Ammon's horn (tissue), 1 donor: ENCODE results near the gene HPDL.

Source experiments
- DNase-seq: peaks from one replicate; pipeline ENCODE4 v3.0.0-alpha.2; 2016; ENCODE audit warnings: low spot score

Gene HPDL

GRCh38 chr1:45322486-45323040, 4.1 kb upstream of the HPDL start:
- DNase-seq = no peak

DNA sequence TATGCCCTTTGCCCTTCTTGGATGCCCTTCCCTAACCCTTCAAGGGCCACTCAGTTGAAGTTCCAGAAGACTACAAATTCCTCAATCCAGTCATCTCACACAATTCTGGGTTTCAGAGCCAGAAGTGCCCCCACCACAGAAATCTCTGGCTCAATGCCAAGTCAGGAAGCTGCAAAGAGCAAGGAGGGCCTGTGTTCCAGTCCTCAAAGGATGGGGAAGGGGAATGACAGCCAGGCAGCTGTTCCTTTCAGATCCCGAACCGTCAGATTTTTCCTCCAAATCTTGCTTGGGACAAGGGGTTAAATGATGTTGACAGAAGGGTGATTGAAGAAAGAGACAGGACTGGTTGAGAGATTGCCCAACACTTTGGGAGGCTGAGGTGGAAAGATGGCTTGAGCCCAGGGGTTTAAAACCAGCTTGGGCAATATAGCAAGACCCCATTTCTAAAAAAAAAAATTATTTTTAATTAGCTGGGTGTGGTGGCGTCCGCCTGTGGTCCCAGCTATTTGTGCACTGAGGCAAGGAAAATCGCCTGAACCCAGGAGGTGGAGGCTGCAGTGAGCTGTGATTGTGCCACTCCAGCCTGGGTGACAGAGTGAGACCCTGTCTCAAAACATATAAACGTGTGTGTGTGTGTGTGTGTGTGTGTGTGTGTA, 716 bp upstream of the HPDL start:
- DNase-seq = no peak

GRCh38 chr1:45327644-45328515, 1.2 kb downstream of the HPDL start:
- no peak for DNase-seq

GRCh38 chr1:45328680-45329079, 2.0 kb downstream of the HPDL start:
- no peak for DNase-seq

DNA sequence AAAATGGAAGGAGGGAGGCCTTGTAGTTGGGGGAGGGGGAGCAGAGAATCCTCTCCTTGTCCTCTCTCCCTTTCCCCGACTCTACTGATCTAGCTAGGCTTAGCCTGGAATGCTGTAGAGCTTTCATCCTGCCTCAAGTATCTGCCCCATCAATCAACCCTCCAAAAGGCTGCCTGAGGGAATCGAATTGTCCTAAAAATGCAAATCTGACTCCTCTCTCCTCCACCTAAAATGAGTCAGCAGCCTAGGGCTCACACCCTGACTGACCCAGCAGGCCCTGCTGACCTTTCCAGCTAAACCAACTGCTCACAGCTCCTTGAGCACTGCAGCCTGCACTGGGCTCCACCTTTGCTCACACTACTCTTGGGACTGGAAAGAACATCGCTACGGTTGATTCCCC, 2.8 kb downstream of the HPDL start:
- DNase-seq = no peak

- no peak for DNase-seq
These were observed 5.0 kb downstream of the HPDL start for GRCh38 chr1:45331436-45332345.

- no peak for DNase-seq
These were observed 5.6 kb downstream of the HPDL start for GRCh38 chr1:45332346-45332720.

DNA sequence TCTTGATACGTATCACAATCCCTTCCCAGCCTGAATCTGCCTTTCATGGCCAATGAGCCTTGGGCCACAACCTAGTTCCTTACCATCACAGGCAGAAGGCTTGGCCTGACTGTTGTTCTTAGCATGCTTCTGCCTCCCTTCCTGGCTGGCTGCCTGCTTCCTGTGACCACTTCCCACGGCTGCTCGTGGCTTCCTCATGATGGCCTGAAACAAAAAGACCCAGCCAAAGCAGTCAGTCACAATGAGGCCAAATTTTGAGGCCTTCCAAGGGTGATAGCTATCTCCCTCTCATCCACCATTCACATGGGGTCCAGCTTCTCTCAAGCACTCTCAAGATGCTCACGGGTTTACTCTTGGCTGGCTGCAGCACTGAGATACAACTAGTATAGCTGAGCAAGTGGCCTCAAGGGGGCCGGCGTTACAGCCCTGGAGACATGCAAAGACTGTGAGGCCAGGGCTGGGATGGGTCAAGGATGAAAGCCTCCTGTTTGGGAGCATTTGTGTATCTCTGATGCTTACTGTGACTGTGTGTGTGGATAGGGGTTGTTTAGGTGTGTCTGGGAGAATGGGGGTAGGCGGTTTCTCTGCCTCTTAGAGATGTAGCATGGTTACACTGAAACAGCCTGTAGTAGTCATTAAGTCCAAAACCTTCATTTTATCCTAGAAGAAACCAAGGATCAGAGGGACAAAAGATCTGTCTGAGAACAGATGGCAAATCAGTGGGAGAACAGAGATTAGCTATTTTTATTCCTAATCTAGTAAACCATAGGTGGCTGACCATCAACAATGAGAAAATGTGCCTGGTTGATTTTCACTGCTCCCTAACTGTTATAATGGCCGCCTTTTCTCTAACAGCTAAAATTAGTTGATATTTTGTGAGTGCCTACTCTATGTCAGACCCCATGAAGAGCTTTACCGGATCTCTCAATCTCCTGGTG, 7.9 kb downstream of the HPDL start:
- DNase-seq = peak; percentile 71

DNA sequence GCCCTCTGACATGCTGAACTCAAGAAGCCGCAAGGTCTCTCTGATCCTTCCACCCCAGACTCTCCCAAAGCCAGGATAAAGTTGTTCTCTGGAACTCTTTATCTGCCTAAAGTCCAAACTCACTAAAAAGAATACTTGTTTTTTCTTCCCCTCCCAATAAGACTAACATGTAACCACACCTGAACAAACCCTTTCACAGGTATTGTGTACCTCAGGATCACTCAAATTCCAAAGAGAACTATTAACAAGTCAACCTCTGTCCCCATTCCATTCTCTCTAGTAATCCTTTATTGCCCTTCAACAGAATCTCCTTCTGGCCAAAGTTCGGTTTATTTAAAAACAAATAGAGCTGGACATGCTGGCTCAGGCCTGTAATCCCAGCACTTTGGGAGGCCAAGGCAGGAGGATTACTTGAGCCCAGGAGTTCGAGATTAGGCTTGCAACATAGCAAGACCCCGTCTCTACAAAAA, 9.2 kb downstream of the HPDL start:
- no peak for DNase-seq

DNA sequence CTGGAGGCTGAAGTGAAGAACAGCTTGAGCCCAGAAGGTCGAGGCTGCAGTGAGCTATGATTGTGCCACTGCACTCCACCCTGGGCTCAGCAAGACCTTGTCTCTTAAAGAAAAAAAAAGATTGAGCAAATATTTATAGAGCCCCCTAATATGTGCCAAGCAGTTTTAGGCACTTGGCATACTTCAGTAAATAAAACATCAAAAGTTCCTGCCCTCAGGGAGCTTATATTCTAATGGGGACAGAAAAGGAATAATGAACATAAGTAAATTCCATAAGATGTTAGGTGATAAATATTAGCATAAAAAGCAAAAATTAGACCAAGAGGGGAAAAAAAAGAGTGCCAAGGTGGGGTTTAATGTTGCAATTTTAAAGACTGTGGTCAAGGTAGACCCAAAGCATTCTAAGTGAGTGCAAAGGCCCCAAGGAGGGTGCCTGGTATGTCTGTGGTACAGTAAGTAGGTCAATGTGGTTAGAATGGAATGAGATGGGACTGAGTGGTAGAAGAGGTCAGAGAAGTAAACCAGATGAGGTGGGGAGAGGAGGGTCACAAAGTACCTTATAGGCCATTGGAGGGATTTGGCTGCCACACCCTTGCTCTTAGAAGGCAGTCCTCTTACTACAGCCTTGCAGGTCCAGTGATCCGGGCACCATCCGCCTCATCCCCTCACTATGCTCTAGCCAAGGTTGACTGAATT, 11.1 kb downstream of the HPDL start:
- no peak for DNase-seq

GRCh38 chr1:45339789-45340558, 13.3 kb downstream of the HPDL start, which contains the start of the genes MUTYH and TOE1:
Gene MUTYH, minus strand, starts transcription at chr1:45340440. Its CDS starts 5,935 bp downstream, at chr1:45334505.
Gene TOE1, plus strand, starts transcription at chr1:45340170. Its CDS starts 83 bp downstream, at chr1:45340253.
- peak; percentile 94 for DNase-seq

DNA sequence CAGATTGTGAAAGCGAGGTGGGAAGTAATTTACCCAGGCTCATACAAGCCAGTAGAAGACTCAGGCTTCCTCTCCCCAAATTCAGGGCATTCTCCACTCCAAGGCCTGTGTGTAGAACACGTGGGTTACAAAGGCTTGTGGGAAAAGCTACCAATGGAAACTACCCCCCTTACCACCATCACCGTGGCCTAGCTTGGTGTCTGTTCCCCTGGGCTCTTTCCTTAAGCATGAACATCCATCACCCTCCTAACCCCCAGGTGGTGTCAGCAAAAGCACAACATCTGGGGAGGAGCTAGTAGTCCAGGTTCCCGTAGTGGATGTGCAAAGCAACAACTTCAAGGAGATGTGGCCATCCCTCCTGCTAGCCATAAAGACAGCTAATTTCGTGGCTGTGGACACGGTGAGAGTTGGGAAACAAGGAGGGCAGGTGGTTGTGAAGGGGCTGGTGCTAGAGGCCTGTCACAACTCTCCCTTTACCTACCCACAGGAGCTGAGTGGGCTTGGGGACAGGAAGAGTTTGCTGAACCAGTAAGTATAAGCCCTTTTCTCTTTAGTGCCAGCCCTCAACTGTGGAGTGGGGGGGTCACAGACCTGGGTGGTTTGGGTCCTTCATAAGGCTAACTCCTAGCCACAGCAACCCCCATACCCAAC, 14.2 kb downstream of the HPDL start:
- no peak for DNase-seq

DNA sequence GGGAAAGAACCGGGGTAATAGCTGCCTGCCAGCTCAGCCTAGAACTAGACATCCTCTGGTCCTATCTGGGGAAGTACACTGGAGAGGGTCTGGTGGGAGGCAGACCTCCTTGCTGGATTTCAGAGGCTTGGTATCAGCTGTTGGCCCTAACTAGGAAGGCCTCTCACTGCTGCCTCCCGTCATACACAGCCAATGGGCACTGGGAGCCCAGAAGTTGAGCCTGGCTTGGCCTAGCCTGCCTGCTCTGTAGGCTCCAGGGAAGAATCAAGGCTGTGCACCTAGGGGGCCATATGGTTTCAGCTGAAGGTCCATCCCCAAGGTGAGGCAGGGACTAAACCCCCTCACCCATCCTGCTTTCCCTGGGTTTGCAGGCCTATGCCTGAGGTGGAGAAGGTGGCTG, 17.8 kb downstream of the HPDL start:
- DNase-seq = no peak

- no peak for DNase-seq
These were observed 18.3 kb downstream of the HPDL start for GRCh38 chr1:45345014-45345413.

DNA sequence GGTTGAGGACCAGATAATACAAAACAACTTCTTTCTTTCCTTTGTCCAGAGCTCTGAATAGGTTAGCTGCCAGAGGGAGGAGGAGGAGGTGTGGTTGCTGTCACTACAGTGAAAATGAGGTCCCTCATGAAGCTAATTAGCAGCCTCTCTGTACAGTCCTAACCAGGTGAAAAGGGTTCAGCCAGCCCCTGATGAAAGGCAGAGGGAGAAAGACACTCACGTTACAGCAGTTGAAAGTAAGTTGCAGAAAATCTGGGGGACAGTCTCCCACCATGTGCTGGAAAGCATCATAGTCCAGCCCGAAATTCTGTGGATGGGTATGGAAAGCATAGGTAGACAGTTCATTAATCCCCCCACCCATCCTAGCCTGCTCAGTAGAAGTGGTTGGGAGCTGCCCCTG, 19.8 kb downstream of the HPDL start:
- no peak for DNase-seq

DNA sequence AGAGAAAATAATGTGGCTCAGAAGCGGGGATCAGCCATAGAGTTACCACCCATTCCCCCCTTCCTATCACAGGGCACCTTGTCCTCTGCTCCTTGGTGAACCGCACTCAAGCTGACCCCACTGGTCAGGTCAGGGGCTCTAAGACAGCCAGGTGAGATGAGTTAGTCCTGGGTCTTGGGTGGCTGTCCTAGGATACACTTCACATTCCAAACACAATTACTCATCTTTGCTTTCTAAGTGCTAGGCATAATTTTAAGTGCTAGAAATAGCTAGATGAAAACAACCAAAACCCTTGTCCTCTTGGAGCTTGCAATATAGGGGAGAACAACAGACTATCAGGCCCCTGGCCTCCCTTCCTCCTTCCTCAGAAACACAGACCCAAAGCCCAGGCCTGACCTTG, 21.3 kb downstream of the HPDL start:
- no peak for DNase-seq

DNA sequence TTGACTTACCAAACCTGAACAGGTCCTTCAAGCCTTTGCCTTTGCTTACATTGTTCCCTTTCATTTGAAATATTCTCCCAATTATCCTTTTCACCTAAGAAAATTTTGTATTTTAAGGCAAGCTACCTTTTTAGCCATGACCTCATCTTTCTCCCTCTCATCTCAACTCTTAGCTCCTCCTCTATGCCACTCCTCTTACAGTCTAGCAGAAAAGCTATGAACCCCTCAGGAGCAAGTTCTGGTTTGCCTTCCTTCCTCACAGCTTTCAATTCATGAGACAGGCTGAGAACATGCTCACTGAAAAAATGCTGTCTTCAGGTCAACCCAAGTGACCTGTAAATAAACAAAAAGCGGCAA, 21.9 kb downstream of the HPDL start:
- no peak for DNase-seq

DNA sequence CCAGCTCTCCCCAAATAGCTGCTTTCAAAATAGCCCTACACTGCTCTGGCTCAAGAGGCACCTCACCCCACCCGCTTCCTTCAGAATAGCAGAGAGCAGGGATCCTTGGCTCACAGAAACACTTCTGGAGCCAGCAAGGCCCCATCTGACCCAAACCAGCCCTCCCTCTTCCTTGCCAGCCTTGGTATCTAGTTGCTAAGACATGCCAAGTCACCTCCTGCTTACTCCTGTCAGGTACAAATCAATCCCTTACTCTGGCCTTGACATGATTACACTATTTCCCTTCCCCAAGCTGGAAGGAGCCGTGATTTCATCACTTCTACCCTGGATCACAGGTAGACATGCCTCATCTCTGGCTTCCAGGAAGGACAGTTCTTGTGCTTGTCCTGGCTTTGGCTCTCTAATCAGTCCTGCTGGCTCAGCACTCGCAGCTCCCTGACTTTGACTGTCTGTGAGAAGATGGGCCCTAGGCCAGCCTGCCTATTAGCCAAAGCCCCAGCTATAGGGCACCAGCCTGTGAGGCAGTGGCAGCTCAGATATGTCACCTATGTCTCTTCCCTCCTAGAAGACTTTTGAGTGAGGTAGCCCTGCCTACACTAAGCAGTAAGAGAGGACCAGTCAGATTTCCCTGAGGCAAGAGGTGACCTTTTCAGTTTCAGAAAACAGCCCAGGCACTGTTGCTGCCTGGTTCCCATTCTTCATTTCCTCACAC, 22.4 kb downstream of the HPDL start:
- DNase-seq = no peak
